K562 (cell line): ENCODE results near the gene CXCL16. TPM values are rescaled to one million over a fixed set of nuclear protein-coding genes. Genes with fewer than 3 reads are reported as not detected.

Experiments
- ATAC-seq: fragments of 200-7000 bp; cut with Tn5 transposase; 3 replicates; pipeline ENCODE4 v1.9.1; 2020; ENCODE audit warnings: moderate library complexity
- BruUV-seq: library from RNA; stranded (reverse); fragments of 400-500 nt; replicated peaks from 2 replicates; lab custom pipeline; 2021; lab: Mats Ljungman, UMichigan
- CTCF ChIA-PET: fragments of 300-600 bp; formaldehyde crosslinking; extraction: SDS; loops from one replicate; lab custom pipeline; 2021; ENCODE audit warnings: low intra/inter-chr PET ratio; lab: Yijun Ruan, JAX
- POLR2A ChIA-PET: fragments of 300-600, 350-650 bp; sonication (Branson Sonifier 250); formaldehyde crosslinking; extraction: SDS; loops from one replicate; lab custom pipeline; 2021; ENCODE audit warnings: antibody characterized with exemption, inconsistent platforms; lab: Yijun Ruan, JAX
- DNase-seq, 4 experiments: peaks; one replicate each; pipeline versions ENCODE4 v3.0.0 to v3.0.0-alpha.2; 2011 to 2018; ENCODE audit warnings: low spot score in 3 of 4, mixed read lengths in 3 of 4; ENCODE audit errors: extremely low read depth in 1 of 4
- FAIRE-seq: peaks from 2 replicates; lab custom pipeline; 2011; peaks lifted over from hg19 to GRCh38; lab: Jason Lieb, UNC
- H2AFZ ChIP-seq: 2 replicates; pipeline ENCODE4 v1.6.0; 2011; ENCODE audit warnings: low read depth, low read length, control low read depth, inconsistent platforms
- H3K27ac ChIP-seq: fragments of 200-600 bp; 3 replicates; pipeline ENCODE4 v1.8.0; 2011; ENCODE audit warnings: low read depth, mild to moderate bottlenecking, control low read depth, inconsistent platforms, low read length, moderate library complexity, mixed read lengths; ENCODE audit errors: extremely low read depth
- H3K27me3 ChIP-seq, 2 experiments: fragments of 300-600 bp in 1 of 2; 2 replicates in 1 of 2; 3 replicates in 1 of 2; pipeline versions ENCODE4 v1.6.0 to v1.8.0; 2011; ENCODE audit warnings: inconsistent platforms in 2 of 2, low read length in 2 of 2, mild to moderate bottlenecking in 1 of 2, mixed read lengths in 1 of 2, moderate library complexity in 1 of 2; ENCODE audit not compliant: control insufficient read depth in 2 of 2, insufficient read depth in 2 of 2
- H3K36me3 ChIP-seq: fragments of 300-600 bp; 3 replicates; pipeline ENCODE4 v1.8.0; 2011; ENCODE audit warnings: mild to moderate bottlenecking, low read length, inconsistent platforms; ENCODE audit not compliant: control insufficient read depth, insufficient read depth
- H3K4me1 ChIP-seq, 2 experiments: fragments of 200-600 bp in 1 of 2; replicated peaks in 1 of 2; 2 replicates in 1 of 2; 3 replicates in 1 of 2; pipeline versions ENCODE4 v1.5.1 to v1.8.0; 2011; ENCODE audit warnings: inconsistent platforms in 2 of 2, low read length in 2 of 2, mild to moderate bottlenecking in 1 of 2, mixed read lengths in 1 of 2, moderate library complexity in 1 of 2; ENCODE audit not compliant: control insufficient read depth in 2 of 2, insufficient read depth in 2 of 2
- H3K4me2 ChIP-seq: 2 replicates; pipeline ENCODE4 v1.6.1; 2011; ENCODE audit warnings: low read length, control low read depth, inconsistent platforms, mixed read lengths; ENCODE audit not compliant: insufficient read depth
- H3K4me3 ChIP-seq: fragments of 200-600 bp; sonication (generic), shearing (Covaris generic); 2 replicates; pipeline ENCODE4 v1.5.1; 2016; ENCODE audit warnings: control low read depth, inconsistent platforms
- H3K79me2 ChIP-seq: fragments of 200-600 bp; 3 replicates; pipeline ENCODE4 v1.8.0; 2011; ENCODE audit warnings: low read length, inconsistent platforms; ENCODE audit not compliant: control insufficient read depth, insufficient read depth
- H3K9ac ChIP-seq, 2 experiments: 2 replicates each; pipeline versions ENCODE4 v1.6.0 to v1.6.1; 2011; ENCODE audit warnings: low read depth in 2 of 2, low read length in 2 of 2, control low read depth in 1 of 2, inconsistent platforms in 1 of 2, mild to moderate bottlenecking in 1 of 2, mixed read lengths in 1 of 2; ENCODE audit not compliant: insufficient read depth in 1 of 2
- H3K9me1 ChIP-seq: one replicate; pipeline ENCODE4 v1.6.0; 2011; ENCODE audit warnings: inconsistent platforms, mild to moderate bottlenecking, low read length, moderate library complexity; ENCODE audit not compliant: control insufficient read depth, insufficient read depth
- H3K9me3 ChIP-seq: replicated peaks from 2 replicates; pipeline ENCODE4 v1.5.1; 2011; ENCODE audit warnings: low read depth, low read length, inconsistent platforms; ENCODE audit not compliant: control insufficient read depth, insufficient read depth
- H4K20me1 ChIP-seq: replicated peaks from 2 replicates; pipeline ENCODE4 v1.6.1; 2011; ENCODE audit warnings: low read length, inconsistent platforms, mixed read lengths; ENCODE audit not compliant: control insufficient read depth, insufficient read depth
- KLF6 ChIP-seq: fragments of 250-450 bp; sonication (Bioruptor Pico); IDR thresholded peaks from 2 replicates; pipeline ENCODE4 v1.4.0; 2020; ENCODE audit warnings: mild to moderate bottlenecking, moderate library complexity, borderline replicate concordance
- MIER1 ChIP-seq: fragments of 450-650 bp; IDR thresholded peaks from 2 replicates; pipeline ENCODE4 v1.6.1; 2016; ENCODE audit warnings: antibody characterized with exemption, mild to moderate bottlenecking, low read depth
- MTA1 ChIP-seq: fragments of 450-650 bp; IDR thresholded peaks from 2 replicates; pipeline ENCODE4 v1.6.1; 2017; ENCODE audit warnings: borderline replicate concordance
- MYNN ChIP-seq, 2 experiments: sonication (generic); formaldehyde crosslinking in 1 of 2; IDR thresholded peaks; 2 replicates each; pipeline versions ENCODE4 v1.5.0 to v1.6.1; 2016 to 2020; ENCODE audit warnings: antibody characterized with exemption in 1 of 2, missing genetic modification reagents in 1 of 2
- NONO ChIP-seq, 2 experiments: fragments of 200-400 bp in 1 of 2; fragments of 450-650 bp in 1 of 2; formaldehyde crosslinking in 1 of 2; IDR thresholded peaks; 2 replicates each; pipeline ENCODE4 v1.6.1; 2017; ENCODE audit warnings: low read depth in 2 of 2, mild to moderate bottlenecking in 2 of 2, moderate library complexity in 2 of 2, low read length in 1 of 2
- PYGO2 ChIP-seq: fragments of 450-650 bp; IDR thresholded peaks from 2 replicates; pipeline ENCODE4 v1.6.1; 2016; ENCODE audit warnings: mild to moderate bottlenecking, missing genetic modification characterization, moderate library complexity, missing compliant biosample characterization
- SREBF2 ChIP-seq: sonication (generic); formaldehyde crosslinking; IDR thresholded peaks from 2 replicates; pipeline ENCODE4 v1.4.0; 2020; ENCODE audit warnings: mild to moderate bottlenecking, missing genetic modification reagents
- SRSF1 ChIP-seq: fragments of 200-400 bp; formaldehyde crosslinking; IDR thresholded peaks from 2 replicates; pipeline ENCODE4 v1.6.1; 2017; ENCODE audit warnings: mild to moderate bottlenecking, low read depth, low read length, moderate library complexity
- TFAM ChIP-seq: fragments of 250-450 bp; sonication (Bioruptor Pico); conservative IDR thresholded peaks from 2 replicates; pipeline ENCODE4 v1.5.0; 2021; ENCODE audit warnings: mild to moderate bottlenecking, moderate library complexity
- ZNF707 ChIP-seq: fragments of 250-450 bp; sonication (Bioruptor Pico); conservative IDR thresholded peaks from 2 replicates; pipeline ENCODE4 v1.8.0; 2022; ENCODE audit warnings: inconsistent platforms, mild to moderate bottlenecking, moderate library complexity
- WGBS: fragments of 100-300 bp; shearing (Covaris generic); methylation state at CpG from one replicate; pipeline ENCODE4 v1.1.6; 2016; ENCODE audit warnings: low coverage, mixed read lengths; ENCODE audit not compliant: insufficient coverage; ENCODE audit errors: missing lambda C conversion rate; 5-methylcytosine and 5-hydroxymethylcytosine counted together
- in situ Hi-C: fragments of 300-500 bp; cut with MboI; formaldehyde crosslinking; loops from 4 replicates; pipeline ENCODE4 v1.15.0; 2018; ENCODE audit warnings: inconsistent platforms, mixed read lengths
- intact Hi-C: fragments of 100-400 bp; cut with micrococcal nuclease; formaldehyde crosslinking; loops from 2 replicates; pipeline ENCODE4 v1.14.2; 2022
- polyA plus RNA-seq, 8 experiments: library from polyadenylated mRNA; depleted of rRNA in 4 of 8; stranded (reverse) in 5 of 8; unstranded in 3 of 8; fragments of >200 nt; fragmentation: Nextera tagmentation in 2 of 8; fragmentation: Illumina TruSeq in 1 of 8; extraction: Ambion mirVana in 2 of 8; extraction: Trizol in 1 of 8; gene quantifications; 2 replicates each; pipeline versions ENCODE4 v1.2.1 to v1.2.3, GENCODE V29; 2011 to 2014; ENCODE audit warnings: inconsistent platforms in 1 of 8, missing spikeins in 1 of 8
- total RNA-seq, 7 experiments: library from RNA; depleted of rRNA in 6 of 7; stranded (reverse); fragments of >200 nt in 6 of 7; fragmentation: Illumina TruSeq in 2 of 7; extraction: Trizol in 2 of 7; gene quantifications; 2 replicates each; pipeline versions ENCODE4 v1.2.1 to v1.2.3, GENCODE V29; 2011 to 2021; ENCODE audit warnings: low replicate concordance in 1 of 7

The CXCL16 gene
- total and polyA plus RNA-seq, 9 of the 15 experiments (the other 6 are each of a cell fraction or from before 2014, with no cell fraction given) = 0.05 to 0.68 (median 0.22) TPM; not detected in 2

DNA sequence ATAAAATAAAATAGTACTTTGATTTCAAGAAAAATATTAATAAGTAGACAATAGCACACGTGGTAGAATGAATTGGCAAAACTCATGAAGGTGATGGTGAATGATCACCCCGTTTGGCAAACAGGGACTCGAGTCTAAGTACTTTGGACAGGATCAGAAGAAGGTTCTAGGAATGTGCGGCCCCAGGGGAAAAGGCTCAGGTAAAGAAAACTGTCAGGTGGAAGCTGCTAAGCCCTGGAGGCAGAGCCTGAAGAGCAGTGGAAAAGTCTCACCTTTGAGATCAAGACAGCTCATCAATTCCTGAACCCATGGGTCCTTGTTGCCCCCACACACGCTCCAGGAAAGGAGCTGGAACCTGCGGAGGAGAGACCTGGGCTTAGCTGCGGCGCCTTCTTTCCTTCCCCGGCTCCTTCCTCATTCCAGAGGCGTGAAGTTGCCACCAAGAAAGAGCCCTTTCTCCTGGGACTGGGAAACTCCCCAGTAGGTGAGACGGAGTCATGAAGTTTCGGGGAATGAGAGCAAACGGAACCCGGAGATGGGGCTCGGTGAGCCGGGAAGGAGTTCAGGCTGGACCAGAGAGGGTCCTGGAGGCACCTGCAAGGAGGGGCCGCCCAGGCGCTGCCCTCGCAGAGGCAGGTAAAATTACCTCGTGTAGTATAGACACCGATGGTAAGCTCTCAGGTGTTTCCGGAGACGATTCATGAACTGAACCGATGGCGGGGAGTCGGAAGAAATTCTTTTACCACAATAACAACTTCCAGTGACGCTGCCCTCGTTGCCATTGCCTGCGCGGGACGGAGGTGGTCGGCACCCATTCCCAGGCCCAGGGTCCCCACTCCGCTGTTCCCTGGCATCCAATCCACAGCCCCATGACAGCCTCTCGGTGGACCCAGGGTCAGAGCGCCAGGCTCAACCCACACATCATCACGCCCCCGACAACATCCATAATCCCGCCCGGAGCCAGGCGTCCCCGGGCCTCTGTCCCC is 1.3 kb downstream of the CXCL16 start:
- no peak for FAIRE-seq
- Histone ChIP-seq H2AFZ (no peak overlapping the region), H3K9ac (no peak overlapping the region), H3K27ac (no peak overlapping the region), H3K27me3 (peaks cover 15 to 40% of the 10 kb centered on the region in 2 experiments), H3K79me2 (no peaks in the 10 kb centered on the region), H3K4me3 (no peak overlapping the region), H3K9me3 (no peaks in the 10 kb centered on the region), H3K4me1 (peaks cover 4 to 15% of the 10 kb centered on the region in 2 experiments; a peak in 3 of 5 replicates), H3K4me2 (no peak overlapping the region), H3K36me3 (no peaks in the 10 kb centered on the region), H4K20me1 (no peaks in the 10 kb centered on the region), H3K9me1 (no peaks in the 10 kb centered on the region)
- ATAC-seq = no peak
- DNase-seq = no peak
- WGBS = 40% methylated on average over 25 of the region's 41 CpGs
- ChIA-PET CTCF (no interaction called here), POLR2A (interaction anchor here (1.1 kb wide), 1 partner anchor 17 kb away, joined by 4 read pairs; no protein-coding TSS in a partner anchor)
- no peak for TF ChIP-seq ZNF707 (CRISPR knock-in tag)
- no peak for TF ChIP-seq MIER1
- TF ChIP-seq NONO (IDR thresholded peaks at IDR 0.05; ENCODE audit: low read depth in 2 of 2, low read length in 1 of 2) = no peak
- no peak for TF ChIP-seq SREBF2 (CRISPR knock-in tag)
- no peak for TF ChIP-seq SRSF1
- TF ChIP-seq KLF6 = no peak
- TF ChIP-seq TFAM = no peak
- TF ChIP-seq MTA1 = no peak
- TF ChIP-seq PYGO2 (tag) = no peak
- TF ChIP-seq MYNN (IDR thresholded peaks at IDR 0.05) = no peak
- TF ChIP-seq MYNN (CRISPR knock-in tag; IDR thresholded peaks at IDR 0.05) = no peak
- in situ Hi-C loops = no loop called here
- no TSS peak for BruUV-seq
- intact Hi-C loops = no loop called here
